GM21360 (cell line): ENCODE results near the gene TNK2.
"Not testable (repeated sequence)": the region's sequence is repeated elsewhere in the genome, so short reads cannot be mapped to it uniquely, and the experiment has no call there.

Experiments
- ATAC-seq: cut with Tn5 transposase; IDR thresholded peaks from one replicate; pipeline ENCODE4 v1.9.1; 2021; ENCODE audit warnings: mild to moderate bottlenecking, moderate library complexity; ENCODE audit not compliant: unreplicated experiment

The TNK2 gene

DNA sequence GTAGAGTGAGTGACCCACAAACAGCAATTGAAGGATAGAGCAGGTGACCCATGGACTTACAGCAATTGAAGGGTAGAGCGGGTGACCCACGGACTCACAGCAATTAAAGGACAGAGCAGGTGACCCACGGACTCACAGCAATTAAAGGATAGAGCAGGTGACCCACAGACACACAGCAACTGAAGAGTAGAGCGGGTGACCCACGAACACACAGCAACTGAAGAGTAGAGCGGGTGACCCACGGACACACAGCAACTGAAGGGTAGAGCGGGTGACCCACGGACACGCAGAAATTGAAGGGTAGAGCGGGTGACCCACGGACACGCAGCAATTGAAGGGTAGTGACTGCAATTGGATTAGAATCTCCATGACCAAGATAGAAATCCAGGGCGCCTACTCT, 9.8 kb upstream of the TNK2 start:
- ATAC-seq: no peak

DNA sequence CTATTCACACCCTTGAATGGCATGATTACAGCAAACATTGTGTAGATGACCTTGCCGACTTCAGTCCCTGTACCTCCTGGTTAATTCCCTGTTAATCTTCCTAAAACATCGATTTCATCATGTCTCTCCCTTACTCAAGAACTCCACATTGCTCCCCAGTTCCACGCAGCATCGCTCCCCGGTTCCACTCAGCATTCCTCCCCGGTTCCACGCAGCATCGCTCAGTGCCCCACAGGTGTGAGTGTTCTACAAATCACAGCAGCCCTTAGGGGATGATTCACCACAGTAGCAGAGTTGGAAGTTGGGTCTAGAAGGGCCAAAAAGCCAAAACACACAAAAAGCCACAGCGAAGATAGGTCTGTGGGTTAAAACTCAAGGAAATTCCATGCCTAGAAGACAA, 8.6 kb upstream of the TNK2 start:
- no peak for ATAC-seq

GRCh38 chr3:195916291-195916690, 7.9 kb upstream of the TNK2 start:
- no peak for ATAC-seq

DNA sequence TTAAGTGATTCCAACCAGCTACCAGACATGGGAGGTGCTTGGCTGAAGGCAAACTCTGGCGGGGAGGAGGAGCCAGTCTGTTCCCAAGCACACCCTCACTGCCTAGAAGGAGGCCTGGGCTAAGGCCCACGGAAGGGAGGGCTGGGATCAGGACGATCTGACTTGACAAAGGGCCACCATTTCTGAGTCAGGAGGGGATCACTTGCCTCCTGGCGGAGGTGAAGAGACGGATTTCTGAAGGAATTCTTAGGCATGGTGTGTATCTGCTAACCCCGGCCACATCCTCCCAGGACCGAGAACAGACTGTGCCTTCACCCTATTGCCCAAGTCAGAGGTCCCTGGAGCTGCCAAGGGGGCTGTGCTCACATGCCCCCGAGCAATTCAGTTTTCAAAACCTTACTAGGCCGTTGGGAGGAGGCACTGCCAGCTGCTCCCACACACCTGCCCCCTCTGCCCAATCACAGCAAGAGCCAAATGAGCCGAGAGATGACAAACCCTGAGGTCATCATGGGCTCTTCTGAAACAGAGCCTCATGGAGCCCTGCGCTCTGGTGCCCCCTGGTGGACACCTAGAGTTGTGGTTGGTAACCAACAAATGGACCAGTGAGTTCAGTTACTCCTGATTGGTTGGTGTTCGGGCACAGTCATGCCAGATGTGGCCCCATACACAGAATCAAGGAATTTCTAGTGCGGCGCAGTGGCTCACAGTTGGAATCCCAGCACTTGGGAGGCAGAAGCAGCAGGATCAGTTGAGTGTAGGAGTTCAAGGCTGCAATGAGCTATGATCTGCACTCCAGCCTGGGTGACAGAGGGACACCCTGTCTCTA, 6.5 kb upstream of the TNK2 start:
- ATAC-seq: peak; percentile 82

GRCh38 chr3:195914146-195914545, 5.8 kb upstream of the TNK2 start:
- not testable (repeated sequence) for ATAC-seq

- no peak for ATAC-seq
Measured at GRCh38 chr3:195913382-195913781, 5.0 kb upstream of the TNK2 start.

GRCh38 chr3:195911946-195912270, 3.6 kb upstream of the TNK2 start:
- ATAC-seq: no peak

DNA sequence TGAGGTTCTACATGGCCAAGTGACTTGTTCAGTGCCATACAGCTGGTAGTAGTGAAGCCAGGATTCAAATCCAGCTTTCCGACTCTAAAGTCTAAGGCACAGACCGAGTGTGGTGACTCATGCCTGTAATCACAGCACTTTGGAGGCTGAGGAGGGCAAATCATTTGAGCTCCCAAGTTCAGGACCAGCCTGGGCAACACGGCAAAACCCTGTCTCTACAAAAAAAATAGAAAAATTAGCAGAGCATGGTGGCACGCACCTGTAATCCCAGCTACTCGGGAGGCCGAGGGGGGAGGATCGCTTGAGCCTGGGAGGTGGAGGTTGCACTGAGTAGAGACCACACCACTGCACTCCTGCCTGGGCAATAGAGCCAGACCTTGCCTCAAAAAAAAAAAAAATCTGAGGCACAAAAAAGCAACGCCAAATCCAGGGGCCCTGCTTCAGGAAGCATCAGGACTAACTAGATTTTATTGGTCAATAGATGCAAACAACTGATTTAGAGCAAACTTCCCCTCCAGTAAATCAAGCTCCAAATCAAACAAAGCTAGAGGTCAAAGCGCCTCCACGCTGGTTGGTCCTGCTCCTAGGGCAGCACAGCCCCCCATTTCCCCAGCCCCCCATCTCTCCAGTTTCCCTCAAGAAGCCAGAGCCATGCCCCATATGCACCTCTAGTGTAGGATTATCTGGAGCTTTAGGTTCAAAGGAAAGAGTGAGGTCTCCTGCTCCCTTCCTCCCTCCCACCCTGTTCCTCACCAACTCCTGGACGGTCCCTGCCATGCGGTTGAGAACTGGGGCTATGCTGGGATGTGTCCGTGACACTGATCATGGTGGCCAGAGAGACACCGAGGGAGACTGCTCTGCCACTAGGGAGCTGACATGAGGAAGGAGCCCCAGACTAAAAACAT, 2.9 kb upstream of the TNK2 start:
- ATAC-seq: no peak

DNA sequence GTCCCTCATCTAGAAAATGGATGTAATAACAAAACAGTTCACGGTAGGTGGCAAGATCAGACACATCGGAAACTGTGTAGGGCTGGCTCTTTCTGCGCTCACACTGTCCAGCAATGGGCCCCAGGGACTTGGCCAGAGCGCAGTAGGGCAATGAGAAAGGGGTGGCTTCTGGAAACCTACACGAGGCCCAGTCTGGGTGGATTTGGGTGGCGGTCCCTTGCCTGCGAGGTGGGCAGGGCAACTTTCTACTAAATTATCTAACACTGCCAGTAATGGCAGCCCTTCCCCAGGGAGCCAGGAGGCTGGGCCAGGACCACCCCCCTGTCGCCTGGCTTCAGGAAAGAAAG, 2.1 kb upstream of the TNK2 start:
- no peak for ATAC-seq

DNA sequence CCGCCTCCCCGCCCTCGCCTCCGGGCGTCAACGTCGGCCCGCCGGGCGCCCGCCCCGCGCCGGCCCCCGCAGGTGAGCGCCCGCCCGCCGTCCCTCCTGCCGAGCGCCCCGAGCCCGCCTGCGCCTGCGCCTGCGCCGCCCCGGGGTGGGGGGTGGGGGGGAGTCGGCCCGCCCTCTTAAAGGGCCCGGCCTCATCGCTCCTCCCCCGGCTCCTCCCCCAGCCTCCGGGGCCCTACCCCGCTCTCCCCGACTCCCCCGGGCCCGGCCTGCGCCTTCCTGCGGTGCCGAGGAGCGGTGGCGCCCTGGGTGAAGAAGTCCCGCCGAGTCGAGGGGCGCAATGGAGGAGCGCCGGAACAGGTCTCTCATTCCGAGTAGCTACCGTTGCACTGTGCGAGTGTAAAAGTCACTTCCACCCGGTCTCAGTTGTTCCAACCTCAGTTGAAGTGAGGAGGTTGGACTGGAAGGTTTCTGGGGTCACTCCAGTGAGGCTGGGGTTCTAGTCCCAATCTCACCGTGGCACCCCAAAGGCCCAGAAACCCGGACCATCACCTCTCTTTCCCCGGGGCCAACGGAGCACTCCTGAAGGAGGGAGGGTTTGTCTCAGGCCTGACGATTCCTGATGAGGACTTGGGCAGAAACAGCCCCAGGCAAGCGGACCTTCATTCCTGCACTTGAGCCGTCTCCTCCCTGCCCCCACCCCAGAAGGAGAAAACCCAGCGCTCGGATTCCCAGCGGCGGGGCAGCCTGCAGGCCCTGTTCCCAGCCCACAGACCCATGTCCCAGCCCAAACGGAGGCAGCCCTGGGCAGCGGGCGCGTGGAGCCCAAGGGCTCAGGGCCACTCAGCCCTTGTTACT, 1.5 kb upstream of the TNK2 start:
- ATAC-seq: peak; percentile 33

GRCh38 chr3:195908694-195909581, 587 bp upstream of the TNK2 start:
- peak; percentile 24 for ATAC-seq

DNA sequence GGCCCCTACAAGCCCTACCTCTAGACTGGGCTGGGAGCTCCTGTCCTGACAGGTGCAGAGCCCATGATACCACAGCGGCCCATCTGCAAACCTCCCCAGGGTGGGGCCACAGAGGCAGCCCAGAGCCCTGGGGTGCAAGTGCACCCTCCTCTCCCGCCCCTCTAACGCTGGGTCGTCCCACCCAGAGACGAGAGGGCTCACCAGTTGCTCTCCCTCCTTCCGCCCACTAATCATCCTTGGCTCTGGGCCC, 742 bp downstream of the TNK2 start:
- peak; percentile 16 for ATAC-seq

DNA sequence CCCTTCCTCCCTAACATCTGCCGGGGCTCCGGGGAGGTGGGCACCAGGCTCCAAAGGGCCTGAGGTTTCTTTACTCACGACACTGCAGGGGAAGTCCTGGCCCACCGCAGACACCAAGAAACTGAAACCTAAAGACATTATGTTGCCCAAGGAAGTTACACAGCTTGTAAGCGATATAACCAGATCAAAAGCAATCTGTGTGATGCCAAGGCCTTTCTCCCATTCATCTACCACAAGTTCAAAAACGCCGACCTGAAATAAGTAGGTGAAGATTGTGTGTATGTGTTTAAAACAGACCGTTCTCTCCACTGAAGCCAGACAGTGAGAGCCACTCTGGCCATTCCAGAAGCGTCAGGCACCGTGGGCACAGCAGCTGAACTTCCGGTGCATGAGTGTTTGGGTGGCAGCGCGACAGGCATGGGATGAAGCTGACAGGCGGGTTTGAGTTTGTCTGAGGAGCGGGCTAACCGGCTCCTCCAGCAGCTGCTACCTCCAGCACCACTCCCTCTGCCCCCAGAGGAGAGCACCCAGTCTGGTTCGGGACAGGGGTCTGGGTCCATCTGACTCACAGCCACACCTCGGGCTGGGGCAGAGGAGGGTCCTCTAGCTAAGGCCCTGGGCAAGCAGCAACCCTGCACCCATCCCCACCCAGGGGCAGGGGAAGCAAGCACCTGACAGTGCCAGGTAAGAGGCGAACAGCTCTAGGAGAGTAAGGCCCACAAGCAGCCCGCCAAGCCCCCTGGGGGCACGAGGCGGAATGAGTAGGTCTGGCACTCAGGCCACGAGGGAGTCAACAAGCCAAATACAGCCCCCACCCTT, 1.3 kb downstream of the TNK2 start:
- ATAC-seq: no peak

GRCh38 chr3:195905970-195906864, 2.1 kb downstream of the TNK2 start:
- ATAC-seq: no peak

- ATAC-seq: no peak
Measured at GRCh38 chr3:195904368-195904767, 4.0 kb downstream of the TNK2 start.

DNA sequence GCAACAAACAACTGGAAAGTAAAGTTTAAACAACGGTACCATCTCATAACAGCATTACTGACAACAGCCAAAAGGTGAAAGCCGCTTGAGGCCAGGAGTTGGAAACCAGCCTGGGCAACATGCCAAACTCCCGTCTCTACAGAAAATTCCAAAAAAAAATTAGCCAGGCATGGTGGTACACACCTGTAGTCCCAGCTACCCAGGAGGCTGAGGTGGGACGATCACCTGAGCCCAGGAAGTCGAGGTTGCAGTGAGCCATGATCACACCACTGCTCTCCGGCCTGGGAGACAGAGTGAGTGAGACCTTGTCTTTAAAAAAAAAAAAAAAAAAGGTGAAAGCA, 4.4 kb downstream of the TNK2 start:
- no peak for ATAC-seq

GRCh38 chr3:195902634-195903033, 5.7 kb downstream of the TNK2 start:
- not testable (repeated sequence) for ATAC-seq

- not testable (repeated sequence) for ATAC-seq
Measured at GRCh38 chr3:195901836-195902585, 6.3 kb downstream of the TNK2 start.
